ENCODE data around the gene OR4N2. TPM values are rescaled to one million over a fixed set of nuclear protein-coding genes. Genes with fewer than 3 reads are reported as not detected.
"Not testable (repeated sequence)": the region's sequence is repeated elsewhere in the genome, so short reads cannot be mapped to it uniquely, and the experiment has no call there.

The OR4N2 gene
- total RNA-seq, 1 donor from 2014 or later: not detected

DNA sequence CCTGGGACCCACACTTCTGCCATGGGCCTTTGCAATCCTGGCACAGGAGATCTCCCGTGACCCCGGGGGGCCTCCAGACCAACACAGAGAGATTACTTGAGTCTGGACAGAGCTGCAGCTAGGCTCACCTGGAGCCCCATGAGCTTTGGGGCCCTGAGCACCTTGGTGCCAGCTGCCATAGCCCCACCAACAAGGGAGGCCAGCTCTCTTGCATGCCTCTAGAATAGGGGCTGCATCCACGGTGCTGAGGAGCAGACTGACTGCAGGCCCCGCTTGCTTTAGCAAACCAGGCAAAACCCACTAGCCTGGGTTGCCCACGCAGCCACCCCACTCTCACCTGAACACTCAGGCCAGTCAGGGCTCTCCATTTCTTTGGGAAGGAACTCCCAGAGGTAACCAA lies 3.7 kb upstream of the OR4N2 start:
- Histone ChIP-seq H3K27ac (no peak overlapping the region), H3K27me3 (ENCODE audit: low read depth) (no peaks in the 10 kb centered on the region), H3K36me3 (no peaks in the 10 kb centered on the region), H3K9me3 (peaks cover 7% of the 10 kb centered on the region), H3K4me1 (no peaks in the 10 kb centered on the region), H3K4me3 (no peak overlapping the region)
- intact Hi-C loops (cut with DNase I): no loop called here
- TF ChIP-seq, protein P1, sequence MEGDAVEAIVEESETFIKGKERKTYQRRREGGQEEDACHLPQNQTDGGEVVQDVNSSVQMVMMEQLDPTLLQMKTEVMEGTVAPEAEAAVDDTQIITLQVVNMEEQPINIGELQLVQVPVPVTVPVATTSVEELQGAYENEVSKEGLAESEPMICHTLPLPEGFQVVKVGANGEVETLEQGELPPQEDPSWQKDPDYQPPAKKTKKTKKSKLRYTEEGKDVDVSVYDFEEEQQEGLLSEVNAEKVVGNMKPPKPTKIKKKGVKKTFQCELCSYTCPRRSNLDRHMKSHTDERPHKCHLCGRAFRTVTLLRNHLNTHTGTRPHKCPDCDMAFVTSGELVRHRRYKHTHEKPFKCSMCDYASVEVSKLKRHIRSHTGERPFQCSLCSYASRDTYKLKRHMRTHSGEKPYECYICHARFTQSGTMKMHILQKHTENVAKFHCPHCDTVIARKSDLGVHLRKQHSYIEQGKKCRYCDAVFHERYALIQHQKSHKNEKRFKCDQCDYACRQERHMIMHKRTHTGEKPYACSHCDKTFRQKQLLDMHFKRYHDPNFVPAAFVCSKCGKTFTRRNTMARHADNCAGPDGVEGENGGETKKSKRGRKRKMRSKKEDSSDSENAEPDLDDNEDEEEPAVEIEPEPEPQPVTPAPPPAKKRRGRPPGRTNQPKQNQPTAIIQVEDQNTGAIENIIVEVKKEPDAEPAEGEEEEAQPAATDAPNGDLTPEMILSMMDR (IDR thresholded peaks at IDR 0.05): no peak
- ATAC-seq: peak; percentile 23 to 35
- DNase-seq: no peak

DNA sequence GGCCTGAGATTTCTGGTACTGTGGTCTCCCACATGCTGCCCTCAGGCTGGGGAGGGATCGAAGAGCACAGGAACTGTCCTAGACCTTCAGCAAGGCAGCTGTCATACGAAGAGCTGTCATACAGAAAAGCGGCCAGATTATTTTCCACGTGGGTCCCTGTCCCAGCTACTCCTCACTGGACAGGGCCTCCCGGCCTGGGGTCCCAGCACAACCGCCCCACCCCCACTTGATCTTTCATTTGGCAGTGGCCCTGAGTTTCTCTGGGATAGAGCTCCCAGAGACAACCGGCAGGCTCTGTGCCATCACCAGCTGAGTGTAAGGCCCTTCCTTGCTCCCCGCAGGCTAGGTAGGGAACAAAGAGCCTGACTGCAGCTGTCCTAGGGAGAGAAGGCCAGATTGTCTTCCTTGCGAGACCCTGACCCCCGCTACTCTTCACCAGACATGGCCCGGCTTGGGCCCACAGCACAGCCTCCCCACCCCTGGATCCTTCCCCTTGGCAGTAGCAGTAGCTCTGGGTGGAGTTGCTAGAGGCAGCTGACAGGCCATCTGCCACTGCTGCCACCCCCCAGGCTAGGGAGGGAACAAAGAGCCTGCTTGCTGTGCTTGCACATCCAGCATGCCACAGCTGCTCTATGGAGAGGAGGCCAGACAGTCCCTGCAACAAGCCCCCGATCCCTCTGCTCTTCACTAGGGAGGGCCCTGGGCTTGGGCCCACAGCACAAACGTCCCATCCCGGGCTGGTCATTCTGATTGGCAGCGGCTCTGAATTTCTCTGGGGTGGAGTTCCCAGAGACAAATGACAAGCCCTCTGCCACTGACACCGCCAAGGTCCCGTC lies 3.1 kb upstream of the OR4N2 start:
- intact Hi-C loops (cut with DNase I): no loop called here
- no peak for DNase-seq
- Histone ChIP-seq H3K27ac (no peak overlapping the region), H3K4me3 (no peak overlapping the region), H3K9me3 (peaks cover 7% of the 10 kb centered on the region), H3K36me3 (no peaks in the 10 kb centered on the region), H3K4me1 (no peaks in the 10 kb centered on the region), H3K27me3 (ENCODE audit: low read depth) (no peaks in the 10 kb centered on the region)
- ATAC-seq: peak; percentile 13 to 41
- TF ChIP-seq, protein P1 (IDR thresholded peaks at IDR 0.05): no peak

DNA sequence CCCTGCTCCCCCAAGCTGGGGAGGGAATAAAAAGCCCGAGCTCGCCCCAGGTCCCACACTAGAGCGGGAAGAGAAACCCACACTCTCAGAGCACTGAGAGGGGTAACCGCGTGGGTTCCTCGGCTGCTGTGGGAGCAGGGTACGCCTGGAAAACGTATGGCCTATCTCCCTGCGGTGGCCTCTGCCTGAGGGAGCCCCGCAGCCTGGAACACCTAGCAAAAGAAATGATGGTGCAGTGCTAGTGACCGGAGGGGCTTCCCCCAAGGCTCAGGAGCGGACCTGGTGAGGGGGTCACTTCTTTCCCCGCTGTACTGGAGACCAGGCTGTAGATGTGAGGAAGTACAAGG lies 2.5 kb upstream of the OR4N2 start:
- intact Hi-C loops (cut with DNase I): no loop called here
- Histone ChIP-seq H3K36me3 (no peaks in the 10 kb centered on the region), H3K4me1 (no peaks in the 10 kb centered on the region), H3K4me3 (no peak overlapping the region), H3K27ac (no peak overlapping the region), H3K9me3 (peaks cover 7% of the 10 kb centered on the region), H3K27me3 (ENCODE audit: low read depth) (no peaks in the 10 kb centered on the region)
- TF ChIP-seq, protein P1 (IDR thresholded peaks at IDR 0.05): no peak
- ATAC-seq (peak; percentile 38 to 41), DNase-seq (no peak)

DNA sequence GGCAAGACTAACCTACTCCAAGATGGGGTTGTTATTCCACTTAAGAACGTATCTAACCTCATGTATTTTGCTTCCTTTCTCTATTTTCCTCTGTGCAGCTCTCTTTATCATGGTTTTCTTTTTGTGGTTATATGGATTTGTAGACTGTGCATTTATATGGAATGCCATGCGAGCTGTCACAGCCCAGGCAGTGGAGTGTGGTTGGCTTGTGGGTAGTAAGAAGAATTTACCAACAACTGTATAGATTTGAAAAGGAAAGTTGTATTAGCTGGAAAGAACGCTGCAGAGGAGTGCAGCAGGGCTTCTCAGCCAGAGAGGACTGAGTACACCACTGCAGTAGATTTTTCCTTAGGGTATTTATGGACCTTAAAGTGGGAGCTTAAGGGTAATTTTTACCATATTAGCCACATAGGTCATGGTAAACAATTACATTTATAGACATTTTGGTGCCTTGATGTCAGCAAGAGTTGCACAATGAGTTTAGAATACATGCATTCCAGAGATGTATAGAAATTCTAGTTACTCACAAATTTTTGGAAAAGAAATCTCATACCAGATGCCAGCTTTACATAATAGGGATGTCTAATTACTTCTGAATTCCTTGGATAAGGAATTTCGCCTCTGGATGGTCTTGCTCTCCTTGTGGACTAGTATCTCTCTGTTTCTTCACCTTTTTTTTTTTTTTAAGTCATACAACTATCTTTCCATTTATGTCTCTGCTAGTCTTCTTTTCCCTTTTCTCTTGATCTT lies 9.8 kb downstream of the OR4N2 start:
- H3K27ac ChIP-seq; intact Hi-C loops (cut with DNase I); ATAC-seq; H3K27me3 ChIP-seq (ENCODE audit: low read depth); H3K9me3 ChIP-seq; H3K4me3 ChIP-seq; H3K4me1 ChIP-seq; H3K36me3 ChIP-seq; DNase-seq: not testable (repeated sequence)

DNA sequence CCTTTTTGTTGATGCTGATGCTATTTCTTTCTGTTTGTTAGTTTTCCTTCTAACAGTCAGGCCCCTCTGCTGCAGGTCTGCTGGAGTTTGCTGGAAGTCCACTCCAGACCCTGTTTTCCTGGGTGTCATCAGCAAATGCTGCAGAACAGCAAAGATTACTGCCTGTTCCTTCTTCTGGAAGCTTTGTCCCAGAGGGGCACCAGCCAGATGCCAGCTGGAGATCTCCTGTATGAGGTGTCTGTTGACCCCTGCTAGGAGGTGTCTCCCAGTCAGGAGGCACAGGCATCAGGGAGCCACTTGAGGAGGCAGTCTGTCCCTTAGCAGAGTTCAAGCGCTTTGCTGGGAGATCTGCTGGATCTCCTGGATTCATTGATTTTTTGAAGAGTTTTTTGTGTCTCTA lies 16.3 kb downstream of the OR4N2 start:
- DNase-seq; ATAC-seq; H3K36me3 ChIP-seq; intact Hi-C loops (cut with DNase I); H3K27me3 ChIP-seq (ENCODE audit: low read depth); H3K4me1 ChIP-seq; H3K27ac ChIP-seq; H3K9me3 ChIP-seq; H3K4me3 ChIP-seq: not testable (repeated sequence)

DNA sequence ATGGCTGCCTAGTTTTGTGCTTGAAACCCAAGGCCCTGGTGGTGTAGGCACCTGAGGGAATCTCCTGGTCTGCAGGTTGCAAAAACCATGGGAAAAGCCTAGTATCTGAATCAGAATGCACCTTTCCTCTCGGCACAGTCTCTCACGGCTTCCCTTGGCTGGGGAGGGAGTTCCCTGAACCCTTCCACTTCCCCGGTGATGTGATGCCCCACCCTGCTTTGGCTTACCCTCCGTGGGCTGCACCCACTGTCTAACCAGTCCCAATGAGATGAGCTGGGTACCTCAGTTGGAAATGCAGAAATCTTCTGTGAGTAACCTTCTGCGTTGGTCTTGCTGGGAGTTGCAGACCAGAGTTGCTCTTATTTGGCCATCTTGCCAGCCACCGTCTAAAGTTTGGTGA lies 17.4 kb downstream of the OR4N2 start:
- ATAC-seq; intact Hi-C loops (cut with DNase I); H3K36me3 ChIP-seq; DNase-seq; H3K4me3 ChIP-seq; H3K4me1 ChIP-seq; H3K9me3 ChIP-seq; H3K27me3 ChIP-seq (ENCODE audit: low read depth); H3K27ac ChIP-seq: not testable (repeated sequence)

DNA sequence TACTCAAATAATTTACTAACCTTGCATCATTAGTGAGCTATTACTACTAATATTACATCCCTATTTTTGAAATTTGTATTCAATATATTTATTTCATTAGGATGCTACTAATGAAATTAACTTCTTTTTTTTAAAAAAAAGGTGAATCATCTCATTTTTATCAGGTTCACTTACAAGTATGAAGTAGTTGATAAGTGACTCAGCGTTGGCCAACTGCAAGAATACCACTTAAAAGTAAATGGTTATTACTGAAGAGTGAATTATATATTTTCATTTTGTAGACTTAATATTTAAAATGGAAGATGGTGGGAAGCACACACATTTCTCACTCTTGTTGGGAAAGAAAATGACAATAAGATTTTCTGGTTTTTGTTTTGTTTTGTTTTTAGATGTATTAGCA lies 19.6 kb downstream of the OR4N2 start:
- Histone ChIP-seq H3K27me3 (ENCODE audit: low read depth) (no peaks in the 10 kb centered on the region), H3K4me3 (no peak overlapping the region), H3K36me3 (no peaks in the 10 kb centered on the region), H3K27ac (no peak overlapping the region), H3K9me3 (no peaks in the 10 kb centered on the region), H3K4me1 (no peaks in the 10 kb centered on the region)
- TF ChIP-seq, protein P1 (IDR thresholded peaks at IDR 0.05): no peak
- DNase-seq: no peak
- intact Hi-C loops (cut with DNase I): no loop called here
- no peak for ATAC-seq

Measured in lower lobe of right lung (tissue), 2 donors.